ENCODE measurements around the gene COL8A1. TPM values are rescaled to one million over a fixed set of nuclear protein-coding genes. Genes with fewer than 3 reads are reported as not detected.

Gene COL8A1
- total and polyA plus RNA-seq, 10 of the 15 experiments (the other 5 are each of a cell fraction or from before 2014, with no cell fraction given), result 0.04 to 0.73 (median 0.10) TPM; not detected in 5

DNA sequence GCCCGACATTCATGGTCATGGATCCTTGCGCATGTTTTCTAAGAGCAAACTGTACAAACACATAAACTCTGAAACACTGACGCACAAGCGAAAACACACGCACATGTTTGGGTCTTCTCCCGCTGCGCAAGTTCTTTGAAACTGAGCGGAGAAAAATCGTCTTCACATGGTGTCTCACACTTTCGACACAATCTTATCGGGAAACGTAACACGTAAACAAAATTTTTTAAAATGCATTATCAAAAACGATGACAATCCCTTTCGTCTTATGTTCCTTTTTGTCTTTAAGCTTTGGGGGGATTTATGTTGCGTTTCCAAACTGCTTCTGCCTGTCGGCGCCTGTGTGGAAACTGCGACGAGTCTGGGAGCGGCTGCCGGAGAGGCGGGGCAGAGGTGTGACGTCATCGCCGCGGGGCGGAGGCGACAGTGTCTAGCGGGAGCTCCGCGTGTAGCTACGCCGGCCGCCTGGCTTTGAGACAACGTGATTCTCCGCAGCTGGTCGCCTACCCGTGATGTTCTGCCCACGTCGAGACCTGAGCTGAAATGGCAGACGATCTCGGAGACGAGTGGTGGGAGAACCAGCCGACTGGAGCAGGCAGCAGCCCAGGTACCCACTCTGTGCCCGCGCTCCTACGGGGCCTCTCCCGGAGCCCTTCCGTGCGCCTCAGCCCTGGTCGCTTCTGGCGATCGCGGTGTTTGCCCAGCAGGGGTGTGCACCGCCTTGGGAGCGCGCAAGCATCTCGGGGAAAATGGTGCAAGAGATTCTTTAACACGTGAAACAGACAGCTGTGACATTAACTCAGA, 179.2 kb downstream of the COL8A1 start, which contains the start of gene CMSS1 (continued):
- TF ChIP-seq E4F1 (IDR thresholded peaks at IDR 0.05; ENCODE audit: borderline replicate concordance, partially characterized antibody) (no peak), PAX5 (IDR thresholded peaks at IDR 0.05; ENCODE audit: borderline replicate concordance, low read depth, low read length) (0 out of 2 replicates have a peak, but pooled peaks have one; percentile 20), SPI1 (IDR thresholded peaks at IDR 0.05; ENCODE audit: borderline replicate concordance, insufficient read depth, low read depth, low read length) (no peak), ZZZ3 (IDR thresholded peaks at IDR 0.05; ENCODE audit: control insufficient read depth, insufficient read length, low read depth) (no peak), NR2C2 (IDR thresholded peaks at IDR 0.05; ENCODE audit: borderline replicate concordance, control insufficient read depth, insufficient read length, low read depth) (no peak), RFX5 (IDR thresholded peaks at IDR 0.05; ENCODE audit: low read depth, low read length) (peak; percentile 69; the same call in 1 of the 2 replicates), EZH2 (IDR thresholded peaks at IDR 0.05; ENCODE audit: borderline replicate concordance, control insufficient read depth, low read depth, low read length) (no peak), HDGF (IDR thresholded peaks at IDR 0.05) (peak; percentile 74), IKZF2 (IDR thresholded peaks at IDR 0.05) (peak; percentile 55 to 58; a peak in 3 of 4 replicates), STAT1 (conservative IDR thresholded peaks at IDR 0.05) (no peak), E2F4 (IDR thresholded peaks at IDR 0.05; ENCODE audit: low read depth, low read length) (peak; percentile 98), SUZ12 (IDR thresholded peaks at IDR 0.05; ENCODE audit: unreplicated experiment) (no peak), MEF2B (IDR thresholded peaks at IDR 0.05; ENCODE audit: partially characterized antibody, poor library complexity, severe bottlenecking) (peak; percentile 34), TBL1XR1 (IDR thresholded peaks at IDR 0.05; ENCODE audit: low read depth, low read length) (peak; percentile 72; the same call in 1 of the 2 replicates), CEBPZ (IDR thresholded peaks at IDR 0.05; ENCODE audit: low read depth, low read length) (no peak), RUNX3 (IDR thresholded peaks at IDR 0.05; ENCODE audit: low read length) (peak; percentile 42), EED (IDR thresholded peaks at IDR 0.05; ENCODE audit: low read depth) (peak; percentile 15; the same call in 1 of the 2 replicates), NBN (IDR thresholded peaks at IDR 0.05) (peak; percentile 100), ATF7 (IDR thresholded peaks at IDR 0.05; ENCODE audit: low read depth) (peak; percentile 99)
- TF ChIP-seq, protein P1, sequence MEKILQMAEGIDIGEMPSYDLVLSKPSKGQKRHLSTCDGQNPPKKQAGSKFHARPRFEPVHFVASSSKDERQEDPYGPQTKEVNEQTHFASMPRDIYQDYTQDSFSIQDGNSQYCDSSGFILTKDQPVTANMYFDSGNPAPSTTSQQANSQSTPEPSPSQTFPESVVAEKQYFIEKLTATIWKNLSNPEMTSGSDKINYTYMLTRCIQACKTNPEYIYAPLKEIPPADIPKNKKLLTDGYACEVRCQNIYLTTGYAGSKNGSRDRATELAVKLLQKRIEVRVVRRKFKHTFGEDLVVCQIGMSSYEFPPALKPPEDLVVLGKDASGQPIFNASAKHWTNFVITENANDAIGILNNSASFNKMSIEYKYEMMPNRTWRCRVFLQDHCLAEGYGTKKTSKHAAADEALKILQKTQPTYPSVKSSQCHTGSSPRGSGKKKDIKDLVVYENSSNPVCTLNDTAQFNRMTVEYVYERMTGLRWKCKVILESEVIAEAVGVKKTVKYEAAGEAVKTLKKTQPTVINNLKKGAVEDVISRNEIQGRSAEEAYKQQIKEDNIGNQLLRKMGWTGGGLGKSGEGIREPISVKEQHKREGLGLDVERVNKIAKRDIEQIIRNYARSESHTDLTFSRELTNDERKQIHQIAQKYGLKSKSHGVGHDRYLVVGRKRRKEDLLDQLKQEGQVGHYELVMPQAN (conservative IDR thresholded peaks at IDR 0.05), result peak; percentile 95

All from GM12878 (cell line).